Purkinje cell (primary cell): ENCODE data around the gene ADPRS. TPM values are rescaled to one million over a fixed set of nuclear protein-coding genes. Genes with fewer than 3 reads are reported as not detected.

ENCODE experiments used
- polyA plus RNA-seq: library from polyadenylated mRNA; unstranded; fragments of >200 nt; fragmentation: Nextera tagmentation; gene quantifications from 2 replicates; pipeline ENCODE4 v1.2.1, GENCODE V29; 2014

The ADPRS gene, protein sequence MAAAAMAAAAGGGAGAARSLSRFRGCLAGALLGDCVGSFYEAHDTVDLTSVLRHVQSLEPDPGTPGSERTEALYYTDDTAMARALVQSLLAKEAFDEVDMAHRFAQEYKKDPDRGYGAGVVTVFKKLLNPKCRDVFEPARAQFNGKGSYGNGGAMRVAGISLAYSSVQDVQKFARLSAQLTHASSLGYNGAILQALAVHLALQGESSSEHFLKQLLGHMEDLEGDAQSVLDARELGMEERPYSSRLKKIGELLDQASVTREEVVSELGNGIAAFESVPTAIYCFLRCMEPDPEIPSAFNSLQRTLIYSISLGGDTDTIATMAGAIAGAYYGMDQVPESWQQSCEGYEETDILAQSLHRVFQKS
- polyA plus RNA-seq = 10.2 and 15.0 TPM in 2 replicates

DNA sequence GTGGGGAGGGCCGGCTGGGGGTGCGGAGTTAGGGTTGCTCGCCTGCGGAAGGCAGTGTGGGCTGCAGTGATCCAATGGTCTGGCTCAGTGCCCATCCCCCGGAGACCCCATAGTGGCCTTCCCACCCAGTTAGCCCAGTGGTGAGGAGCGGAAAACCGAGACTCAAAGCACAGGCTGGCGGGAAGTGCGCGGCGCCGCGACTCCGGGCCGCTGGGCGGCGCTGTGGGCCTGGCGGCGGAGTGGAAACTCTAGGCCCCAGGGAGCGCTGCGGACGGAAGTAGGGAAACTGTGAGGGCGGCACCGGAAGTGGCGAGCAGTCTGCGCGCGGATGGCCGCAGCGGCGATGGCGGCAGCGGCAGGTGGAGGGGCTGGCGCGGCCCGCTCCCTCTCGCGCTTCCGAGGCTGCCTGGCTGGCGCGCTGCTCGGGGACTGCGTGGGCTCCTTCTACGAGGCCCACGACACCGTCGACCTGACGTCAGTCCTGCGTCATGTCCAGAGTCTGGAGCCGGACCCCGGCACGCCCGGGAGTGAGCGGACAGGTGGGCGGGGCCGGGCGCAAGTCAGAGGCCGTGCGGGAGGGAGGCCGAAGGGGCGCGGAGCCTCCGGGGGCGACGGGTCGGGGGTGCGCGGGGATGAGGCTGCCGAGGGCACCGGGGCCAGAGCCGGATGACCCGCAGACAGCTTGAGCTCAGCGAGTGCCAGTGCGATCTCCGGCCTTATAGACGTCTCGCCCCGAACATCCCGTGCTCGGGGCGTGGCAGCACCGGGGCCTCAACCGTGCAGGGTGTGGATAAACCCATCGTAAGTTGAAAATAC is at the start of gene ADPRS:
Gene ADPRS, plus strand, starts transcription at position 316 of the 816 bp plus-strand sequence. Its CDS starts 13 bp downstream, at position 329.

DNA sequence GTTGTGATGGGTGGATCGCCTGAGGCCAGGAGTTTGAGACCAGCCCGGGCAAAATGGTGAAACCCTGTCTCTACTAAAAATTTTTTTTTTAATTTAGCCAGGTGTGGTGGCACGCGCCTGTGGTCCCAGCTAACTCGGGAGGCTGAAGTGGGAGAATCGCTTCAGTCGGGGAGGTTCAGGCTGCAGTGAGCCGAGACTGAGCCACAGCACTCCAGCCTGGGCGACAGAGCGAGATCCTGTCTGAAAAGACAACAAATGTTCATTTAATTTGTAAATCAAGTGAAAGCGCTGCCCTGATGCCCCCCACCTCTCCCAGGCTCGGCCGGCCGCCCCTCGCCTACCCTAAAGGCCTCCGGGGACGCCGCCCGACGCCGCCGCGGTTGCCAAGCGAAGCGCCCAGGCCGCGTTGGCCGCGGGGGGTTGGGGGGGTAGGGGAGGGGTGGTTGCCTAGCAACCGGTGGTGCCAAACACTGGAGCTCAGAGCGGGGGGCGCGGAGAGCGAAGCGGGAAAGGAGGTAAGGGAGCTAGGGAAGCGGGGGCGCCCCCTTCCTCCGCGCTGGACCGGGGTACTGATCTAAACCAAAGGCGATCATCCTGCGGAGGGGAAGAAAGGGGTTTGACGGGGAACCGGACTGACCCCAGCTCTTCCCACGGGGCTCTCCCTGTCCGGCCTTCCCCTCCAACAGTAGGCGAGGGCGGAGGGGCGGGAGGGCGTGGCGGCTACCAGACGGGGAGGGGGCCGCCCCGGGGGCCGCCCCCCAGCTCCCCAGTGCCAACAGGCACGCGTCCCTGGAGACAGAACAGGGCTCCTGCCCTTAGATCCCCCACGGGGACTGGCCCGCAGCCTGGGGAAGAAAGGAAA is 4.8 kb upstream of the ADPRS start, which contains the start of gene TEKT2:
Gene TEKT2, plus strand, starts transcription at position 460 of the 862 bp plus-strand sequence. CDS start 828 bp downstream, outside the sequence.

DNA sequence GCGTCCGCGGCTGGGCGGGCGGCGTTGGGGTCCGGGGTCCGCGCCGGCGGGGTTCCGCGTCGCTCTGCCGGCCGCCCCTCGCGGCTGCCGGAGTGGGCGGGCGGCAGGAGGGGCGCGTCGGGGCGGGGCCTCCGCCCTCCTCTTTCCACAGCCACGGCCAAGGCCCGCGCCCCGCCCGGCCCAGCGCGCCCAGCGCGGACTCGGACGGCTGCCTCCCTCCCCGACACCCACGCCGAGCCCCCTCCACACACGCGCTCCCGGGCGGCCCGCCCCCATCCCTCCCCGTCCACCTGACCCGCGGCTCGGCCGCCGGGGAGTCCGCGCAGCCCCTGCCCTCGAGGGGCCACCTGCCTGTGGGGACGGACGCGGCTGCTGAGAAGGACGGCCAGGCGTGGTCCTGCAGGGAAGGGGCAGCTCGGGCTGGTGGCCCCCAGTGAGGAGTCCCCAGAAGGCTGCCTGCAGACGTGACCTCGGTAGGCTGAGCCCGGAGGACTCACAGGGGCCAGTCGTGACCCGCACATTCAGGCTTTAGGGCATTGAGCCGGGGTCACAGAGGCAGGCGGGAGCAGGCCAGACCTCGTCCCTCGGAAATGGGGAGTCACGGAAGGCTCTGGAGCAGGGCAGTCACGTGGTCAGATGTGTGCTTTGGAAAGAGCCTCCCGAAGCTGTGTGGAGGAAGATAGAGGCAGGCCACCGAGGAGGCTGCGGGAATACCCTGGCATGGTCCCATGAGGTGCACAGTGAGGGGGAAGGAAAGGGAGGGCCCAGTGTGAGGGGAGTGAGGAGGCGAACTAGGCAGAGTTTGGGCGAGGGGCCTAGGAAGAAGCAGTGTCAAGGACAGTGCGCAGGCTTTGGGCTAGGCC is 36.7 kb downstream of the ADPRS start, which contains the start of gene COL8A2:
Gene COL8A2, minus strand, starts transcription at position 94 of the 863 bp plus-strand sequence. CDS start 24,980 bp downstream, outside the sequence.

Other genes starting within 250 kb of the ADPRS start
- 1.1 and 1.2 TPM in 2 replicates for gene AGO1, start 205.7 kb upstream of the ADPRS start, polyA plus RNA-seq
- 5.2 and 9.1 TPM in 2 replicates for gene AGO3, start 157.8 kb upstream of the ADPRS start, polyA plus RNA-seq
- gene TEKT2, start 4.8 kb upstream of the ADPRS start, polyA plus RNA-seq = not detected in 2 replicates
- 0.07 TPM in 1 of 2 replicates, not detected in the other for gene COL8A2, start 36.3 kb downstream of the ADPRS start, polyA plus RNA-seq
- 18.7 and 23.2 TPM in 2 replicates for gene TRAPPC3, start 60.6 kb downstream of the ADPRS start, polyA plus RNA-seq
- gene MAP7D1, start 67.3 kb downstream of the ADPRS start, polyA plus RNA-seq = 32.5 and 33.0 TPM in 2 replicates
- gene THRAP3, start 135.6 kb downstream of the ADPRS start, polyA plus RNA-seq = 44.4 and 61.2 TPM in 2 replicates
- 0.13 and 0.73 TPM in 2 replicates for gene SH3D21, start 217.5 kb downstream of the ADPRS start, polyA plus RNA-seq
- gene EVA1B, start 234.8 kb downstream of the ADPRS start, polyA plus RNA-seq = 0.24 TPM in 1 of 2 replicates, not detected in the other